Small intestine (tissue), 7 donors: ENCODE data around the gene SUPT4H1. TPM values are rescaled to one million over a fixed set of nuclear protein-coding genes. Genes with fewer than 3 reads are reported as not detected.

Source experiments
- DNase-seq, 2 donors: peaks; one replicate each; pipeline versions ENCODE4 v3.0.0 to v3.0.0-alpha.2; 2013
- FAIRE-seq: peaks from 2 replicates; lab custom pipeline; 2012; peaks lifted over from hg19 to GRCh38; lab: Jason Lieb, UNC
- H3K27ac ChIP-seq, 3 donors: one replicate each; pipeline ENCODE4 v1.5.1; 2013; ENCODE audit warnings: low read length in 2 of 3, mild to moderate bottlenecking in 2 of 3, control low read depth in 1 of 3, inconsistent platforms in 1 of 3, low read depth in 1 of 3, moderate library complexity in 1 of 3
- H3K27me3 ChIP-seq, 3 donors: one replicate each; pipeline ENCODE4 v1.6.1; 2013; ENCODE audit warnings: low read length in 3 of 3, inconsistent platforms in 1 of 3; ENCODE audit not compliant: control insufficient read depth in 3 of 3, insufficient read depth in 3 of 3
- H3K36me3 ChIP-seq, 3 donors: one replicate each; pipeline ENCODE4 v1.6.1; 2013; ENCODE audit warnings: low read length in 3 of 3, inconsistent platforms in 1 of 3, low read depth in 1 of 3, mild to moderate bottlenecking in 1 of 3, moderate library complexity in 1 of 3; ENCODE audit not compliant: control insufficient read depth in 3 of 3, insufficient read depth in 2 of 3
- H3K4me1 ChIP-seq, 3 donors: one replicate each; pipeline ENCODE4 v1.6.1; 2013; ENCODE audit warnings: low read length in 2 of 3, inconsistent platforms in 1 of 3, low read depth in 1 of 3, mild to moderate bottlenecking in 1 of 3, moderate library complexity in 1 of 3; ENCODE audit not compliant: control insufficient read depth in 3 of 3, insufficient read depth in 2 of 3
- H3K4me3 ChIP-seq, 3 donors: one replicate each; pipeline ENCODE4 v1.5.1; 2013; ENCODE audit warnings: low read length in 3 of 3, control low read depth in 1 of 3, inconsistent platforms in 1 of 3, low read depth in 1 of 3, mild to moderate bottlenecking in 1 of 3, moderate library complexity in 1 of 3
- H3K9me3 ChIP-seq, 2 donors: one replicate each; pipeline ENCODE4 v1.6.1; 2013; ENCODE audit warnings: low read depth in 1 of 2, low read length in 1 of 2; ENCODE audit not compliant: control insufficient read depth in 2 of 2, insufficient read depth in 1 of 2
- WGBS, 3 donors: extraction: QIAGEN DNeasy Blood & Tissue Kit; methylation state at CpG; one replicate each; pipeline ENCODE4 v1.1.7; 2013; 5-methylcytosine and 5-hydroxymethylcytosine counted together
- polyA plus RNA-seq, 4 donors: library from polyadenylated mRNA; stranded (reverse) in 3 of 4; unstranded in 1 of 4; fragments of 200-250 nt in 3 of 4; fragments of 120-200 nt in 1 of 4; gene quantifications; one replicate each; pipeline versions ENCODE4 v1.2.1 to v1.2.3, GENCODE V29; 2013
- donor health status: healthy with polysubstance abuse.
- donor health status: control.
- donor health status: control.
- donor health status: Bipolar disorder and iron deficiency.
- donor health status: healthy.

Gene SUPT4H1
- polyA plus RNA-seq, 4 donors = 70.3 to 102 (median 79.7) TPM

DNA sequence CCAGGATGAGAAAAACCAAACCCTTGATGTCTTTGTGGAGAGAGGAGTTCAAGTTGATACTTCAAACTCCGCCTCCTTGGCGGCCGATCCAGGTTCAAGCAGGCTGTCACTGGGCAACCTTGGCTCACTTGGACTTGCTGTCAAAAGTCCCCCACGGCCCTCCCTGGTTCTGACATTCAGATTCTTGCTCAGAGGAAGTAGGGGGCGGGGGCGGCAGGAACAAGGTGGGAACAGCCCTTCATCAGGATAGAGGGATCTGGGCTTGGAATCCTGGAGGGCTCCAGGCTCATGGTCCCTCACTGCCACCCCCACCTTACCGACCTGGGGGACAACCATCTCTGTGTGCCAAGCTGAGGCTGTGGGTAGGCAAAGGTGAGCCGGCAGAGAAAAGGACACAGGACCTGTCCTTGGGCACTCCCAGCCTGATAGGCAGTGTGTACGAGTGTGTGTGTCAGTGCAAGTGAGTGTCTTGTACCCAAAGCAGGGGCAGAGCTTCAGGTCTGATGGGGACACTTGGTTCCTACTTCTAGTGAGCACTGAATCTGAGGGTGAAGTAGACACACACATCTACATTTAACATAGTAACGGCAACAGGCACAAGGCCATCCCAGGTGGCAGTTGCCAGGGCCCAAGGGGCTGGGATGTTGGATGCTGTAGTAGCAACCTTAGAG lies 16.8 kb downstream of the SUPT4H1 start:
- peak overlapping the region in 1 of 3 donors; percentile 6 for H3K4me3 ChIP-seq
- peaks cover 0 to 6% (median 0%) of the 10 kb centered on the region in 3 donors for H3K27me3 ChIP-seq
- DNase-seq = no peak
- 31 to 53% (median 35%) methylated on average over 10 of the region's 10 CpGs for WGBS, 3 donors
- peak overlapping the region in 2 of 3 donors; percentile 63 to 98 for H3K27ac ChIP-seq
- no peaks in the 10 kb centered on the region for H3K36me3 ChIP-seq
- FAIRE-seq = no peak
- no peaks in the 10 kb centered on the region for H3K9me3 ChIP-seq
- H3K4me1 ChIP-seq = peaks cover 0 to 33% (median 4%) of the 10 kb centered on the region in 3 donors

DNA sequence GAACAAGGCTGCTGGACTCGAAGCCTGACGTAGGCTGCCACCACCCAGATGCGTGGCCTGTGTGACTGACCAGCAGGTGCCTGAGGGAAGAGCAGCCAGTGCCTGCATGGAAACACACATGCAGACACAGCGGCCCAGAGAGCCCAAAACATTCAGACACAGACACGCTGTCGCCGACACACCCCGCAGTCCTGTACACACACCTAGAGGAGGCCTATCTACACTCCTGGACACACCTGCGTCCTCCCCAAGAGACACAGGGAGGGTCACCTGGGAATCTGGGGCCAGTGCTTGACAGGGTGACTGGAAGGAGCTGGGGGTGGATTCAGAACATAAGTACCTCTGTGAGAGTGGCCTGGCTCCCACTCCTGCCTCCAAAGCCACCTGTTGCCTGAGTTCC lies 17.3 kb downstream of the SUPT4H1 start:
- H3K9me3 ChIP-seq = no peaks in the 10 kb centered on the region
- H3K4me1 ChIP-seq = peaks cover 0 to 33% (median 4%) of the 10 kb centered on the region in 3 donors
- H3K27me3 ChIP-seq = peaks cover 0 to 6% (median 0%) of the 10 kb centered on the region in 3 donors
- peak overlapping the region in 2 of 3 donors; percentile 63 to 98 for H3K27ac ChIP-seq
- no peaks in the 10 kb centered on the region for H3K36me3 ChIP-seq
- DNase-seq (no peak), FAIRE-seq (no peak)
- no peak overlapping the region for H3K4me3 ChIP-seq
- whole genome bisulfite sequencing, 3 donors = 51 to 67% (median 53%) methylated on average over 9 of the region's 9 CpGs

DNA sequence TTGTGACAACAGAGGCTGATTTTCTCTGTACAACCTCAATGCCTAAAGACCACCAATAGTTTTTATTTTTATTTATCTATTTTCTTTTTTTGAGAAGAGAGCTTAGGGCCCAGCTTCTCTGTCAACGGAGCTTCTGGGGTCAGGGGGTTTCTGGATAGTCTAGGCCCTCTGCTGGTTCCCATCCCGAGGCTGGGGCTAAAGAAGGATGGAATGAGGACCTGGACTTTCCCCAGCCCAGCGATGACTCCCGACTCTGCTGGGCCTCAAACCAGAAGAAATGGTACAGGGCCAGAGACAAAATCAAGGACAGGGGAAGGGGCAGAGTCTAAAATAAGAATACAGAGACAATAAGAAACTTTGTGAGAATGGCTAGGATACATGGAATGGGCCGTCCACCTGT lies 17.7 kb downstream of the SUPT4H1 start:
- 54 to 63% (median 60%) methylated on average over 5 of the region's 5 CpGs for WGBS, 3 donors
- no peak for FAIRE-seq
- DNase-seq = no peak
- Histone ChIP-seq H3K27me3 (peaks cover 0 to 6% (median 0%) of the 10 kb centered on the region in 3 donors), H3K9me3 (no peaks in the 10 kb centered on the region), H3K4me3 (peak overlapping the region in 1 of 3 donors; percentile 67), H3K36me3 (no peaks in the 10 kb centered on the region), H3K27ac (peak overlapping the region in 2 of 3 donors; percentile 63 to 98), H3K4me1 (peaks cover 0 to 31% (median 4%) of the 10 kb centered on the region in 3 donors)

DNA sequence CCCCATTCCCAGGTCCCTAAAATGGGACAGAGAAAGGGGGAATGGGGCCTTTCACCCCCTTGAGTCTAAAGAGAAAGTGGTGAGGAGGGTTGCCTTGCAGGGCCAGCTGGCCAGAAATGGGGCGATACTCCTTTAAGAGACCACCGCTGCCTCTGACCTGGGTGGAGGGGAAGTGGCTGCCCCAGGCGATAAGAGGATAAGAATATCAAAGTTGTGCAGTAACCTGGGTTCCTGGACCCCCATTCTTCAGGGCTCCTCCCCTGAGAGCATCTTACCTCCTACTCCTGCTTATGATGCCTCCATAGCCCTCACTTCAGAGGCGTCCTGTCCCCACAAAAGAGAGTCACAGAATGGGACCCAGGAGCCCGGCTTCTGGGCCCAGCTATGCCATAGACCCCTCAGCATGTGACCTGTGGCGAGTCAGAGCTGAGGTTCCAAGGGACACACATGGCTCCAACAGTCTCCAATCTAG lies 18.2 kb downstream of the SUPT4H1 start:
- Histone ChIP-seq H3K4me3 (peak overlapping the region in 1 of 3 donors; percentile 67), H3K27me3 (peaks cover 0 to 6% (median 0%) of the 10 kb centered on the region in 3 donors), H3K27ac (peak overlapping the region in 1 of 3 donors; percentile 74), H3K36me3 (no peaks in the 10 kb centered on the region), H3K9me3 (no peaks in the 10 kb centered on the region), H3K4me1 (peaks cover 0 to 26% (median 4%) of the 10 kb centered on the region in 3 donors)
- 52 to 82% (median 59%) methylated on average over 6 of the region's 6 CpGs for WGBS, 3 donors
- no peak for FAIRE-seq
- DNase-seq = no peak

DNA sequence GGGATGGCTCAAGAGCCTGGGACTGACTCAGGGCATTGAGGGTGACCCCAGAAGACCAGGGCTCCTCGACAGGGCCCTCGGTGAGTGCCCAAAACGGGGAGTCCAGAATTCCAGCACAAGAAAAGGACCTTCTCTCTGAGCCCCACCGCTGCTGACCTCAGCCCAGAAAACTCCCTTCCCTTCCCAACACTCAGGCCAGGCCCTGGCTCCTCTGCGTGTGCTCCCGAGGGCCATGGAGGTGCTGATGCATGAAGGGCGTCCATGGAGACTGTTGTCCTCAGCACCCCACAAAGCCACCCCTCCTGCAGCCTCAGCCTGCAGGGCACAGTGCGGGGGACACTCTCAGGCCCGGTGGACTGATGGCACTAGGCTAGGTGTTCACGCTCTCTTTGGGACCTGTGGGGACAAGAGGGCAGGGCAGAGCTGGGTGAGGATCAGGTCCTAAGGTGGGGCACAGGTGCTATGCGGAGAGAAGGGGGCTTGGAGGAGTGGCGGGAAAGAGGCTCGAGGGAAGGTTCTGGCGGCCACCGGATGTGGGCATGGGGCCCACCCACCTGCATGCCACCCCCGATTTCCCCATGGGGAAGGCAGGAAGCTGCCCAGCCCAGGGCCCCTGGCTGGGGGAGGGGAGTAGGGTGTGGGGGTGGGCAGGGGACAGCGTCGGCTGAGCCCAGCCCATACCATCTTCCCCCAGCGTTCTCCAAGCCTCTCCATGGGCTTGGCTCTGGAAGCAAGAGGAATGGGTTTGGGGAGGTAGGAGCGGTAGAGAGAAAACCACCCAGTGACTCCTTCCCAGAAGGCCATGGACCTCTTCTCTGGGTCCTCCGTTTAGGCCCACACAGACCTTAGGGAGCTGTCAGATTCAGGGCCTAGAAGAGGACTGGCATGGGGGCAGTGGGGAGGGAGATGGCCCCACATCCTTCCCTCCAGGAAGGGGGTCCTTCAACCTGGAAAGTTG lies 18.9 kb downstream of the SUPT4H1 start:
- 58 to 76% (median 65%) methylated on average over 20 to 21 of the region's 21 CpGs for WGBS, 3 donors
- Histone ChIP-seq H3K27me3 (peaks cover 0 to 8% (median 0%) of the 10 kb centered on the region in 3 donors), H3K36me3 (no peaks in the 10 kb centered on the region), H3K27ac (peak overlapping the region in 2 of 3 donors; percentile 49 to 74), H3K4me3 (peak overlapping the region; percentile 19 to 67 (median 31)), H3K4me1 (peaks cover 0 to 19% (median 4%) of the 10 kb centered on the region in 3 donors), H3K9me3 (no peaks in the 10 kb centered on the region)
- DNase-seq (no peak), FAIRE-seq (no peak)

DNA sequence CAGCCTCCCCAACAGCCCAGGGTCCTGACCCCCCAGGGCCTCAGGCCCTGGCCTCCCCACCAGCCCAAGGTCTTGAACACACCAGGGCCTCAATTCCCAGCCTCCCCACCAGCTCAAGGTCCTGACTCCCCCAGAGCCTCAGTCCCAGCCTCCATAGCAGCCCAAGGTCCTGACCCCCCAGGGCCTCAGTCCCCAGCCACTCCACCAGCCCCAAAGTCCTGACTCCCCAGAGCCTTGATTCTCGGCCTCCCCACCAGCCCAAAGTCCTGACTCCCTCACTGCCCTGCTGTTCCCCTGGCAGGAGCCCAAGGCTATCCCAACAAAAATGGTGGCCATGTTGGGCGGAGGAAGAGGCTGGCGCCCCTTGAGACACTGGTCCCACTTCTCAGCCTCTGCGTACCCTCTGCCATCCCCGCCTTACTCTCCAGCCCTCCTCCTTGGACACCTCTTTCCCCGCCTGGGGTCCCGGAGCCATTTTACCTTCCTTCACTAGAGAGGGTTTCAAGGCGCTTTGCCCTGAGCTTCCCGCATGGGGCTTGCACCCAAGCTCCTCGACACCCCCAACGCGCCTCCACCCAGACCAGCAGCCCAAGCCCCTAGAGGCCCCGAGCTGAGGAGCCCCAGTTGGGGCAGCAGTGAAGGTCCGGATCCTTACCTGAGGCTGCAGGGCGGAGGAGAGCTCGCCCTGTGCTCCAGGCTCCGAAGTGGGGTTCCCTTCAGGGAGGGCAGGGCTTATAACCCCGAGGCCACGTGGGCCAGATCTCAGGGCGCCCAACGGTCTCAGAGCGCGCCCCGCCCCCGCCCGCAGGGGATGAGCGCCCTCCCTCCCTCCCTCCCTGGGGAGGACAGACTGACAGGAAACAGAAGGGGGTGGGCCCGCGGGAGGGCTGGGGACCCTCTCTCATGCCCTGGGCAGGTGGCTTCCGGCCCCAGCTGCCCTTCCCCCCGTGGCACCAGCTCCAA lies 19.9 kb downstream of the SUPT4H1 start:
- H3K4me1 ChIP-seq = peaks cover 0 to 10% (median 1%) of the 10 kb centered on the region in 3 donors
- peaks cover 0 to 6% (median 0%) of the 10 kb centered on the region in 3 donors for H3K27me3 ChIP-seq
- H3K36me3 ChIP-seq = no peaks in the 10 kb centered on the region
- no peak for FAIRE-seq
- DNase-seq = peak in 1 of 2 donors; percentile 74
- no peaks in the 10 kb centered on the region for H3K9me3 ChIP-seq
- peak overlapping the region; percentile 42 to 67 (median 52) for H3K4me3 ChIP-seq
- 57 to 73% (median 64%) methylated on average over 22 to 31 of the region's 31 CpGs for WGBS, 3 donors
- H3K27ac ChIP-seq = peak overlapping the region; percentile 28 to 76 (median 63)

DNA sequence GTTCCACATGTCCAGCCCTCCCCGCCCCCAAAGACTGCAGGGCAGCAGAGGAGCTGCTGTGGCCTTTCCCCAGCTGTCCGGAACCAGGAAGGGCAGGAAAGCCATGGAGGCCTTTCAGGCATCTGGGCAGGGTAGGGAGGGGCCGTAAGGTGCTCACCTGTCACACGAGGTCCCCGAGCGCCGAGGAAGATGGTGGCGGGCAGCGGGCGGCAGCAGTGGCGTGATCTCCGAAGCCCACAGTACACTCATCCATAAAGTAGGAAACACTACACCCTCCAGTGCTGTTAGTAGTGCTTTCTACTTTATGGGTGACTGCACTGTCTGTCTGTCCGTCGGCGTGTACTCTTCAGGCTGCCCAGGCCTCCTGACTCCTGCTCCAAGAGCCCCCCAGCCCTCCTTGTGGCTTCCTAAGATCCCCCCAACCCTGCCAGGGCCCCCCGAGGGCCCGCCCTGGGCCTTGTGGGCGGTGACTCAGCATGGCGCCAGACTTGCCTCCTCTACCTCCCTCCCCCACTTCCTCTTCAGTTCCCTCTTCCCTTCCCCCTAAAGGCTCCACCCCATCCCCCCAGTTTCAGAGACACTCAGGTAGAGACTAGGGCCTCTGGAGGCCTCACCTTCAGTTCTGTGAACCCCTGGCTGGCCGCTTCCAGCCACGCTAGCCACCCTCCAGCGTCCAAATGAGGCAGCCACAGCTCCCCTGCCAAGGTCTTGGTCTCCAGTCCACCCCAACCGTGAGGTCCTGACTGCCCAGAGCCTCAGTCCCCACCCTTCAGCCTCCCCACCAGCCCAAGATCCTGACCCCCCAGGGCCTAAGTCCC lies 20.8 kb downstream of the SUPT4H1 start:
- peak overlapping the region; percentile 16 to 76 (median 63) for H3K27ac ChIP-seq
- no peaks in the 10 kb centered on the region for H3K9me3 ChIP-seq
- FAIRE-seq (no peak), DNase-seq (peak in 1 of 2 donors; percentile 52)
- H3K4me3 ChIP-seq = peak overlapping the region; percentile 42 to 67 (median 52)
- peaks cover 0 to 8% (median 0%) of the 10 kb centered on the region in 3 donors for H3K4me1 ChIP-seq
- peaks cover 0 to 6% (median 0%) of the 10 kb centered on the region in 3 donors for H3K27me3 ChIP-seq
- 66 to 79% (median 66%) methylated on average over 21 to 23 of the region's 23 CpGs for WGBS, 3 donors
- H3K36me3 ChIP-seq = no peaks in the 10 kb centered on the region
